SK-N-SH treated with all-trans-retinoic acid at 6 μM for 48 hours (cell line): ENCODE data around the gene TMOD3.

Experiments
- ESRRG ChIP-seq: fragments of 250-450 bp; sonication (Bioruptor Pico); IDR thresholded peaks from 2 replicates; pipeline ENCODE4 v1.6.1; 2021; ENCODE audit warnings: mild to moderate bottlenecking
- RARB ChIP-seq: fragments of 250-450 bp; sonication (Bioruptor Pico); IDR thresholded peaks from 2 replicates; pipeline ENCODE4 v1.8.0; 2021; ENCODE audit warnings: mild to moderate bottlenecking, moderate library complexity
- SNAI2 ChIP-seq: fragments of 250-450 bp; sonication (Bioruptor Pico); IDR thresholded peaks from 2 replicates; pipeline ENCODE4 v1.5.0; 2020; ENCODE audit warnings: mild to moderate bottlenecking, moderate library complexity
- ZFP3 ChIP-seq: fragments of 250-450 bp; sonication (Bioruptor Pico); IDR thresholded peaks from 2 replicates; pipeline ENCODE4 v1.5.0; 2020; ENCODE audit warnings: mild to moderate bottlenecking, moderate library complexity
- TF ChIP-seq, protein P1 (sequence below): fragments of 250-450 bp; sonication (Bioruptor Pico); IDR thresholded peaks from 2 replicates; pipeline ENCODE4 v1.8.0; 2020; ENCODE audit warnings: mild to moderate bottlenecking, moderate library complexity, borderline replicate concordance
- TF ChIP-seq, protein P2 (sequence below): fragments of 250-450 bp; sonication (Bioruptor Pico); IDR thresholded peaks from 2 replicates; pipeline ENCODE4 v1.5.1; 2020; ENCODE audit warnings: low read depth, mild to moderate bottlenecking, moderate library complexity

DNA sequence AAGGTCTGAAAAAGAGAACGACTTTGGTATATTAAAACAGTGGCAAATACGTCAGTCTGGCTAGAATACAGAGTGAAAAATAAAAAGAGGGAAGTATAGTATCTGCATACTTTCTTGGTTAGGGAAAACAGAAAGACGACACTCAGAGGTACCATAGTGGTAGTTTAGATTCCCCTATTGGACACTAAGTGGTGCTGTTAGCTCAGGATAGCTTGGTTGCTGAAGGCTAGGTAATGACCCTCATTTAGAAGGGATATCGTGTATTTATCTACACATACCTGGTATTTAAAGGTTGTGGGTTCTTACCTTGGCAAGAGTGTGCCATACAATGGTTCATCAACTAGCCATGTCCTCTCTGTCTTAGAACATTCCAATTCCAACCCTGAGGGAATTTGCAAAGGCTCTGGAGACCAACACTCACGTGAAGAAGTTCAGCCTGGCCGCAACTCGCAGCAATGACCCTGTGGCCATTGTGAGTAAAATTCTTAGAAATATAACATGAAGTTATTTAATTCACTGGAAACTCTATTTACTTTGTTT, 47.0 kb upstream of the TMOD3 start:
- TF ChIP-seq ZFP3 (CRISPR knock-in tag) (no peak), SNAI2 (CRISPR knock-in tag) (no peak), RARB (no peak), ESRRG (CRISPR knock-in tag) (no peak)
- TF ChIP-seq, protein P1, sequence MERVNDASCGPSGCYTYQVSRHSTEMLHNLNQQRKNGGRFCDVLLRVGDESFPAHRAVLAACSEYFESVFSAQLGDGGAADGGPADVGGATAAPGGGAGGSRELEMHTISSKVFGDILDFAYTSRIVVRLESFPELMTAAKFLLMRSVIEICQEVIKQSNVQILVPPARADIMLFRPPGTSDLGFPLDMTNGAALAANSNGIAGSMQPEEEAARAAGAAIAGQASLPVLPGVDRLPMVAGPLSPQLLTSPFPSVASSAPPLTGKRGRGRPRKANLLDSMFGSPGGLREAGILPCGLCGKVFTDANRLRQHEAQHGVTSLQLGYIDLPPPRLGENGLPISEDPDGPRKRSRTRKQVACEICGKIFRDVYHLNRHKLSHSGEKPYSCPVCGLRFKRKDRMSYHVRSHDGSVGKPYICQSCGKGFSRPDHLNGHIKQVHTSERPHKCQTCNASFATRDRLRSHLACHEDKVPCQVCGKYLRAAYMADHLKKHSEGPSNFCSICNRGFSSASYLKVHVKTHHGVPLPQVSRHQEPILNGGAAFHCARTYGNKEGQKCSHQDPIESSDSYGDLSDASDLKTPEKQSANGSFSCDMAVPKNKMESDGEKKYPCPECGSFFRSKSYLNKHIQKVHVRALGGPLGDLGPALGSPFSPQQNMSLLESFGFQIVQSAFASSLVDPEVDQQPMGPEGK (CRISPR knock-in tag): no peak
- TF ChIP-seq, protein P2, sequence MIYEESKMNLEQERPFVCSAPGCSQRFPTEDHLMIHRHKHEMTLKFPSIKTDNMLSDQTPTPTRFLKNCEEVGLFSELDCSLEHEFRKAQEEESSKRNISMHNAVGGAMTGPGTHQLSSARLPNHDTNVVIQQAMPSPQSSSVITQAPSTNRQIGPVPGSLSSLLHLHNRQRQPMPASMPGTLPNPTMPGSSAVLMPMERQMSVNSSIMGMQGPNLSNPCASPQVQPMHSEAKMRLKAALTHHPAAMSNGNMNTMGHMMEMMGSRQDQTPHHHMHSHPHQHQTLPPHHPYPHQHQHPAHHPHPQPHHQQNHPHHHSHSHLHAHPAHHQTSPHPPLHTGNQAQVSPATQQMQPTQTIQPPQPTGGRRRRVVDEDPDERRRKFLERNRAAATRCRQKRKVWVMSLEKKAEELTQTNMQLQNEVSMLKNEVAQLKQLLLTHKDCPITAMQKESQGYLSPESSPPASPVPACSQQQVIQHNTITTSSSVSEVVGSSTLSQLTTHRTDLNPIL (CRISPR knock-in tag): no peak
